HCT116 (cell line): ENCODE results near the gene TCF12. TPM values are rescaled to one million over a fixed set of nuclear protein-coding genes. Genes with fewer than 3 reads are reported as not detected.

Experiments used
- ATAC-seq: fragments of 200-7000 bp; cut with Tn5 transposase; 2 replicates; pipeline ENCODE4 v1.9.1; 2020; ENCODE audit warnings: mild to moderate bottlenecking, moderate library complexity
- BruUV-seq: library from RNA; stranded (reverse); fragments of 400-500 nt; replicated peaks from 2 replicates; lab custom pipeline; 2021; lab: Mats Ljungman, UMichigan
- CTCF ChIA-PET: fragments of 300-600 bp; sonication (Branson Sonifier 250); formaldehyde crosslinking; loops from one replicate; lab custom pipeline; 2021; ENCODE audit warnings: antibody characterized with exemption; lab: Charles Lee
- POLR2A ChIA-PET: fragments of 300-600, 350-600 bp; sonication (Branson Sonifier 250); formaldehyde crosslinking; loops from one replicate; lab custom pipeline; 2021; ENCODE audit warnings: antibody characterized with exemption; lab: Charles Lee
- RAD21 ChIA-PET, 2 experiments: fragments of 300-600 bp; sonication (Branson Sonifier 250); formaldehyde crosslinking; loops; one replicate each; lab custom pipeline; 2023; ENCODE audit warnings: low total read pairs in 2 of 2; ENCODE audit not compliant: uncharacterized antibody in 2 of 2, unreplicated experiment in 2 of 2, low non-redundant PET in 1 of 2; lab: Charles Lee
- DNase-seq: peaks from one replicate; pipeline ENCODE4 v3.0.0-alpha.2; 2010; ENCODE audit warnings: low read depth, low spot score
- H2AFZ ChIP-seq: fragments of 200-600 bp; shearing (Covaris generic), sonication (generic); 2 replicates; pipeline ENCODE4 v1.6.1; 2017; ENCODE audit warnings: low read depth, mixed run types, mixed read lengths, antibody characterized with exemption, low read length; ENCODE audit not compliant: poor library complexity, severe bottlenecking
- H3K27ac ChIP-seq: 2 replicates; pipeline ENCODE4 v1.5.1; 2012; ENCODE audit warnings: low read depth, low read length
- H3K27me3 ChIP-seq: fragments of 200-600 bp; sonication (generic); 2 replicates; pipeline ENCODE4 v1.6.1; 2016; ENCODE audit warnings: mixed run types, low read length, mixed read lengths; ENCODE audit not compliant: insufficient read depth
- H3K36me3 ChIP-seq, 2 experiments: fragments of 200-500 bp in 1 of 2; fragments of 200-600 bp in 1 of 2; sonication (Bioruptor generic) in 1 of 2; sonication (generic) in 1 of 2; 2 replicates each; pipeline versions ENCODE4 v1.5.1 to v1.6.1; 2014 to 2016; ENCODE audit warnings: low read length in 2 of 2, inconsistent platforms in 1 of 2, mixed read lengths in 1 of 2, mixed run types in 1 of 2; ENCODE audit not compliant: insufficient read depth in 2 of 2, control insufficient read depth in 1 of 2
- H3K4me1 ChIP-seq, 2 experiments: fragments of 200-600 bp in 1 of 2; sonication (generic) in 1 of 2; 2 replicates each; pipeline versions ENCODE4 v1.5.1 to v1.6.1; 2012 to 2017; ENCODE audit warnings: low read length in 2 of 2, inconsistent platforms in 1 of 2, mild to moderate bottlenecking in 1 of 2, mixed read lengths in 1 of 2, mixed run types in 1 of 2, moderate library complexity in 1 of 2; ENCODE audit not compliant: insufficient read depth in 2 of 2, control insufficient read depth in 1 of 2
- H3K4me2 ChIP-seq: fragments of 200-600 bp; sonication (generic); 2 replicates; pipeline ENCODE4 v1.6.1; 2017; ENCODE audit warnings: mixed run types, low read length, mixed read lengths
- H3K4me3 ChIP-seq, 2 experiments: fragments of 200-600 bp in 1 of 2; sonication (generic) in 1 of 2; replicated peaks in 1 of 2; 2 replicates each; pipeline ENCODE4 v1.5.1; 2011 to 2016; ENCODE audit warnings: low read length in 2 of 2, control low read depth in 1 of 2, low read depth in 1 of 2, mild to moderate bottlenecking in 1 of 2, mixed read lengths in 1 of 2, mixed run types in 1 of 2
- H3K79me2 ChIP-seq: fragments of 200-600 bp; sonication (generic); 2 replicates; pipeline ENCODE4 v1.6.1; 2017; ENCODE audit warnings: mild to moderate bottlenecking, mixed run types, low read length, moderate library complexity, mixed read lengths; ENCODE audit not compliant: insufficient read depth
- H3K9ac ChIP-seq: fragments of 200-600 bp; sonication (generic); 2 replicates; pipeline ENCODE4 v1.6.1; 2016; ENCODE audit warnings: low read length, mixed read lengths
- H3K9me2 ChIP-seq: fragments of 200-600 bp; sonication (generic), shearing (Covaris generic); 2 replicates; pipeline ENCODE4 v1.6.1; 2017; ENCODE audit warnings: mixed run types, mild to moderate bottlenecking, moderate library complexity; ENCODE audit not compliant: insufficient read depth
- H3K9me3 ChIP-seq, 2 experiments: fragments of 200-500 bp in 1 of 2; fragments of 200-600 bp in 1 of 2; sonication (Bioruptor generic) in 1 of 2; sonication (generic) in 1 of 2; 2 replicates each; pipeline ENCODE4 v1.6.1; 2014 to 2017; ENCODE audit warnings: low read length in 2 of 2, mixed read lengths in 2 of 2, inconsistent platforms in 1 of 2, low read depth in 1 of 2, mild to moderate bottlenecking in 1 of 2, mixed run types in 1 of 2, moderate library complexity in 1 of 2; ENCODE audit not compliant: control insufficient read depth in 1 of 2, insufficient read depth in 1 of 2
- H4K20me1 ChIP-seq: fragments of 200-600 bp; sonication (generic), shearing (Covaris generic); 2 replicates; pipeline ENCODE4 v1.6.1; 2017; ENCODE audit warnings: mixed run types, mild to moderate bottlenecking, moderate library complexity; ENCODE audit not compliant: insufficient read depth
- ELF1 ChIP-seq: IDR thresholded peaks from 2 replicates; pipeline ENCODE4 v1.6.1; 2012; ENCODE audit warnings: low read depth, borderline replicate concordance
- EZH2 ChIP-seq: fragments of 200-600 bp; sonication (generic); IDR thresholded peaks from 2 replicates; pipeline ENCODE4 v1.6.1; 2017; ENCODE audit warnings: antibody characterized with exemption, mixed run types
- EZH2phosphoT487 ChIP-seq: fragments of 200-600 bp; IDR thresholded peaks from 2 replicates; pipeline ENCODE4 v1.6.1; 2018; ENCODE audit warnings: antibody characterized with exemption, borderline replicate concordance
- FOSL1 ChIP-seq: IDR thresholded peaks from 2 replicates; pipeline ENCODE4 v1.6.1; 2012; ENCODE audit warnings: low read depth
- MAX ChIP-seq: IDR thresholded peaks from 2 replicates; pipeline ENCODE4 v1.6.1; 2012
- RAD21 ChIP-seq: IDR thresholded peaks from 2 replicates; pipeline ENCODE4 v1.6.1; 2012; ENCODE audit warnings: low read depth, mild to moderate bottlenecking
- SP1 ChIP-seq: IDR thresholded peaks from 2 replicates; pipeline ENCODE4 v1.6.1; 2012; ENCODE audit warnings: low read depth
- SRF ChIP-seq: IDR thresholded peaks from 2 replicates; pipeline ENCODE4 v1.6.1; 2012; ENCODE audit warnings: low read depth
- ZBTB33 ChIP-seq: IDR thresholded peaks from 2 replicates; pipeline ENCODE4 v1.6.1; 2011; ENCODE audit warnings: mild to moderate bottlenecking, low read length, moderate library complexity; ENCODE audit not compliant: insufficient replicate concordance; ENCODE audit errors: extremely low read depth
- ZNF274 ChIP-seq: fragments of 200-500 bp; sonication (Bioruptor generic); IDR thresholded peaks from 2 replicates; pipeline ENCODE4 v1.6.1; 2014; ENCODE audit warnings: mild to moderate bottlenecking, low read depth, low read length, inconsistent platforms
- intact Hi-C: fragments of 100-400 bp; cut with micrococcal nuclease; formaldehyde crosslinking; loops from 2 replicates; pipeline ENCODE4 v1.10.0; 2022
- total RNA-seq: library from RNA; stranded (reverse); gene quantifications from one replicate; pipeline ENCODE4 v1.2.1, GENCODE V29; 2021; ENCODE audit not compliant: unreplicated experiment

The TCF12 gene
- total RNA-seq, 1 experiment from 2014 or later: 71.6 TPM

GRCh38 chr15:56933410-56933809 lies 15.0 kb downstream of the TCF12 start:
- intact Hi-C loops: no loop called here
- Histone ChIP-seq H4K20me1 (0 out of 2 replicates have a peak, but pooled peaks cover 10% of the 10 kb centered on the region), H3K9me2 (no peaks in the 10 kb centered on the region), H3K4me3 (no peak overlapping the region), H3K79me2 (peaks cover 91% of the 10 kb centered on the region), H3K27me3 (no peaks in the 10 kb centered on the region), H3K4me1 (peaks cover 17 to 18% of the 10 kb centered on the region in 2 experiments), H3K27ac (no peak overlapping the region), H3K9me3 (no peaks in the 10 kb centered on the region), H3K4me2 (no peak overlapping the region), H2AFZ (no peak overlapping the region), H3K9ac (no peak overlapping the region), H3K36me3 (no peaks in the 10 kb centered on the region)
- ChIA-PET CTCF (no interaction called here), POLR2A (no interaction called here), RAD21 (no interaction called here)
- no TSS peak for BruUV-seq
- TF ChIP-seq SRF: no peak
- TF ChIP-seq ZBTB33: no peak
- TF ChIP-seq EZH2: no peak
- TF ChIP-seq MAX: no peak
- TF ChIP-seq ZNF274: no peak
- TF ChIP-seq ELF1: no peak
- no peak for TF ChIP-seq FOSL1
- TF ChIP-seq RAD21: no peak
- no peak for TF ChIP-seq SP1
- no peak for TF ChIP-seq EZH2phosphoT487
- DNase-seq: no peak
- ATAC-seq: no peak
